Hematopoietic multipotent progenitor cell treated with erythropoietin and hydrocortisone succinate and interleukin-3 and kit ligand, for 6 days (in vitro differentiated cells): Measurements from ENCODE around the gene LTBP3.

Experiments
- DNase-seq: peaks from one replicate; pipeline ENCODE4 v3.0.0-alpha.2; 2015

The LTBP3 gene

GRCh38 chr11:65553301-65554001 lies 4.7 kb downstream of the LTBP3 start:
- DNase-seq = peak; percentile 84

GRCh38 chr11:65552388-65552951 lies 5.7 kb downstream of the LTBP3 start:
- no peak for DNase-seq

GRCh38 chr11:65551572-65552387 lies 6.4 kb downstream of the LTBP3 start:
- peak; percentile 79 for DNase-seq

- no peak for DNase-seq
Observed at GRCh38 chr11:65549096-65549495, 9.1 kb downstream of the LTBP3 start.

GRCh38 chr11:65548395-65548794 lies 9.8 kb downstream of the LTBP3 start:
- DNase-seq = no peak

- DNase-seq = no peak
Observed at GRCh38 chr11:65547446-65548125, 10.6 kb downstream of the LTBP3 start.

GRCh38 chr11:65546217-65546958 lies 11.8 kb downstream of the LTBP3 start:
- DNase-seq = peak; percentile 95

GRCh38 chr11:65545853-65546216 lies 12.3 kb downstream of the LTBP3 start:
- DNase-seq = no peak

- no peak for DNase-seq
Observed at GRCh38 chr11:65542738-65543390, 15.3 kb downstream of the LTBP3 start.

GRCh38 chr11:65541093-65541982 lies 16.8 kb downstream of the LTBP3 start:
- DNase-seq = no peak

GRCh38 chr11:65540290-65541092 lies 17.7 kb downstream of the LTBP3 start:
- peak; percentile 92 for DNase-seq

GRCh38 chr11:65539744-65540289 lies 18.3 kb downstream of the LTBP3 start:
- DNase-seq = peak; percentile 89

- DNase-seq = no peak
Observed at GRCh38 chr11:65538915-65539743, 19.0 kb downstream of the LTBP3 start.

- DNase-seq = no peak
Observed at GRCh38 chr11:65538232-65538914, 19.8 kb downstream of the LTBP3 start.

- no peak for DNase-seq
Observed at GRCh38 chr11:65537620-65538231, 20.4 kb downstream of the LTBP3 start.

- DNase-seq = no peak
Observed at GRCh38 chr11:65537296-65537597, 20.9 kb downstream of the LTBP3 start.

- DNase-seq = no peak
Observed at GRCh38 chr11:65536412-65537295, 21.5 kb downstream of the LTBP3 start.
